Loucy (cell line): ENCODE measurements around the gene PRAF2.

Source experiments
- H2AFZ ChIP-seq: fragments of 200-600 bp; sonication (generic); 2 replicates; pipeline ENCODE4 v1.6.0; 2016; ENCODE audit warnings: antibody characterized with exemption, mild to moderate bottlenecking, low read length, moderate library complexity
- H3F3A ChIP-seq: fragments of 200-600 bp; 2 replicates; pipeline ENCODE4 v1.6.0; 2016; ENCODE audit warnings: antibody characterized with exemption, low read depth, mild to moderate bottlenecking
- H3K27me3 ChIP-seq: fragments of 200-600 bp; sonication (generic); 2 replicates; pipeline ENCODE4 v1.6.1; 2014; ENCODE audit warnings: low read length, mild to moderate bottlenecking; ENCODE audit not compliant: insufficient read depth, poor library complexity, severe bottlenecking
- H3K36me3 ChIP-seq: fragments of 200-600 bp; sonication (generic); 2 replicates; pipeline ENCODE4 v1.6.1; 2016; ENCODE audit warnings: low read length; ENCODE audit not compliant: insufficient read depth
- H3K4me1 ChIP-seq: fragments of 200-600 bp; sonication (generic); 2 replicates; pipeline ENCODE4 v1.5.1; 2014; ENCODE audit warnings: low read length, mild to moderate bottlenecking; ENCODE audit not compliant: insufficient read depth, poor library complexity, severe bottlenecking
- H3K4me2 ChIP-seq: fragments of 200-600 bp; sonication (generic); 2 replicates; pipeline ENCODE4 v1.6.0; 2014; ENCODE audit warnings: antibody characterized with exemption, low read length, low read depth, mild to moderate bottlenecking; ENCODE audit not compliant: poor library complexity, severe bottlenecking
- H3K4me3 ChIP-seq: fragments of 200-600 bp; sonication (generic); 2 replicates; pipeline ENCODE4 v1.5.1; 2014; ENCODE audit warnings: low read length, mild to moderate bottlenecking, mixed read lengths; ENCODE audit not compliant: poor library complexity, severe bottlenecking
- H3K79me2 ChIP-seq: fragments of 200-600 bp; sonication (generic); 2 replicates; pipeline ENCODE4 v1.6.1; 2014; ENCODE audit warnings: low read length; ENCODE audit not compliant: insufficient read depth
- H3K9ac ChIP-seq: fragments of 200-600 bp; sonication (generic); 2 replicates; pipeline ENCODE4 v1.6.0; 2014; ENCODE audit warnings: mild to moderate bottlenecking, low read depth, low read length, moderate library complexity; ENCODE audit not compliant: poor library complexity, severe bottlenecking
- H3K9me2 ChIP-seq: fragments of 200-600 bp; sonication (generic); replicated peaks from 2 replicates; pipeline ENCODE4 v1.6.1; 2016; ENCODE audit warnings: low read depth, low read length, mixed read lengths
- H3K9me3 ChIP-seq: fragments of 200-600 bp; sonication (generic); 2 replicates; pipeline ENCODE4 v1.6.1; 2014; ENCODE audit warnings: mild to moderate bottlenecking, antibody characterized with exemption, low read length, low read depth; ENCODE audit not compliant: insufficient read depth
- H4K20me1 ChIP-seq: fragments of 200-600 bp; sonication (generic); 2 replicates; pipeline ENCODE4 v1.6.0; 2014; ENCODE audit warnings: antibody characterized with exemption, low read length, mild to moderate bottlenecking; ENCODE audit not compliant: insufficient read depth, poor library complexity, severe bottlenecking
- CTCF ChIP-seq: fragments of 200-600 bp; sonication (generic); conservative IDR thresholded peaks from 2 replicates; pipeline ENCODE4 v1.5.1; 2014; ENCODE audit warnings: mild to moderate bottlenecking, antibody characterized with exemption, low read length
- EZH2phosphoT487 ChIP-seq: fragments of 200-600 bp; IDR thresholded peaks from 2 replicates; pipeline ENCODE4 v1.6.1; 2018; ENCODE audit warnings: antibody characterized with exemption, mild to moderate bottlenecking, moderate library complexity, borderline replicate concordance

PRAF2 gene

GRCh38 chrX:49072712-49073095 is 1.1 kb downstream of the PRAF2 start:
- Histone ChIP-seq H3K9ac (peak overlapping the region; percentile 83), H2AFZ (no peak overlapping the region), H4K20me1 (no peaks in the 10 kb centered on the region), H3K4me1 (peaks cover 2% of the 10 kb centered on the region), H3K4me2 (peak overlapping the region; percentile 78), H3F3A (no peaks in the 10 kb centered on the region), H3K27me3 (no peaks in the 10 kb centered on the region), H3K79me2 (peaks cover 12% of the 10 kb centered on the region; the same call in 1 of the 2 replicates), H3K4me3 (peak overlapping the region; percentile 96), H3K9me2 (no peaks in the 10 kb centered on the region), H3K36me3 (no peaks in the 10 kb centered on the region), H3K9me3 (no peaks in the 10 kb centered on the region)
- TF ChIP-seq EZH2phosphoT487 (no peak), CTCF (no peak)

- no peak for TF ChIP-seq CTCF
- no peak for TF ChIP-seq EZH2phosphoT487
- Histone ChIP-seq H3K9me3 (no peaks in the 10 kb centered on the region), H3K79me2 (peaks cover 12% of the 10 kb centered on the region; the same call in 1 of the 2 replicates), H3F3A (no peaks in the 10 kb centered on the region), H4K20me1 (no peaks in the 10 kb centered on the region), H3K27me3 (no peaks in the 10 kb centered on the region), H2AFZ (no peak overlapping the region), H3K4me1 (peaks cover 2% of the 10 kb centered on the region), H3K4me2 (peak overlapping the region; percentile 78), H3K36me3 (no peaks in the 10 kb centered on the region), H3K9me2 (no peaks in the 10 kb centered on the region), H3K4me3 (no peak overlapping the region), H3K9ac (no peak overlapping the region)
Measured at GRCh38 chrX:49071877-49072711, 1.7 kb downstream of the PRAF2 start.

DNA sequence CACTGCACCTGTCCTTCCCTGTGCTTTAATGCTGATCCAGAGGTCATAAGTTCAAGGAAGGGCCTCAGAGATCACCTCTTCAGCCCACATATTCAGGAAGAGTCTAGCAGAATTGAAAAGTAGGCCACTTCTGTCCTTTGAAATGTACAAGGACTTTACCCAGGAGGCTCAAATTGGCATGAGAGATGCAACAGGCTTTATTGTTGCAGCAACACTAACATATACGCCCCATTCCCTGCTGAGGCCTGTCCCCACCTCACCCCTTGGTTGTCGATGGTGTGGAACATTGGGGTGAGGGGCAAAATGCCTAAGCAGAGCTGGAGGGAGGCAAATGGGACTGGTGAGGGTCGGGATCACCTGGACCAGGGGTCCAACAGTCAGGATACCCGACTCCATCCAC is 2.8 kb downstream of the PRAF2 start:
- no peaks in the 10 kb centered on the region for H3F3A ChIP-seq
- H3K9ac ChIP-seq, result no peak overlapping the region
- no peaks in the 10 kb centered on the region for H3K27me3 ChIP-seq
- H2AFZ ChIP-seq, result no peak overlapping the region
- no peak overlapping the region for H3K4me3 ChIP-seq
- H3K9me2 ChIP-seq, result no peaks in the 10 kb centered on the region
- H3K9me3 ChIP-seq, result no peaks in the 10 kb centered on the region
- H3K4me1 ChIP-seq, result peaks cover 2% of the 10 kb centered on the region
- peaks cover 12% of the 10 kb centered on the region; the same call in 1 of the 2 replicates for H3K79me2 ChIP-seq
- no peak for TF ChIP-seq CTCF
- no peak for TF ChIP-seq EZH2phosphoT487
- no peaks in the 10 kb centered on the region for H4K20me1 ChIP-seq
- H3K4me2 ChIP-seq, result no peak overlapping the region
- no peaks in the 10 kb centered on the region for H3K36me3 ChIP-seq
